Measurements from ENCODE around the gene ATP2C1.

ATP2C1 gene

GRCh38 chr3:130894130-130894985 lies 474 bp downstream of the ATP2C1 start:
- DNase-seq (ENCODE audit: extremely low read depth in 1 of 2, low read depth in 1 of 2): peak in 1 of 2 donors; percentile 14

GRCh38 chr3:130894986-130895280 lies 1.0 kb downstream of the ATP2C1 start:
- no peak for DNase-seq (ENCODE audit: extremely low read depth in 1 of 2, low read depth in 1 of 2)

GRCh38 chr3:130895690-130896488 lies 2.0 kb downstream of the ATP2C1 start:
- DNase-seq (ENCODE audit: extremely low read depth in 1 of 2, low read depth in 1 of 2): no peak

GRCh38 chr3:130897316-130897715 lies 3.4 kb downstream of the ATP2C1 start:
- no peak for DNase-seq (ENCODE audit: extremely low read depth in 1 of 2, low read depth in 1 of 2)

- DNase-seq (ENCODE audit: extremely low read depth in 1 of 2, low read depth in 1 of 2): no peak
Measured at GRCh38 chr3:130900959-130901358, 7.1 kb downstream of the ATP2C1 start.

GRCh38 chr3:130901463-130902204 lies 7.8 kb downstream of the ATP2C1 start:
- no peak for DNase-seq (ENCODE audit: extremely low read depth in 1 of 2, low read depth in 1 of 2)

- DNase-seq (ENCODE audit: extremely low read depth in 1 of 2, low read depth in 1 of 2): no peak
Measured at GRCh38 chr3:130903412-130903908, 9.6 kb downstream of the ATP2C1 start.

GRCh38 chr3:130904491-130904890 lies 10.6 kb downstream of the ATP2C1 start:
- DNase-seq (ENCODE audit: extremely low read depth in 1 of 2, low read depth in 1 of 2): no peak

GRCh38 chr3:130905551-130905950 lies 11.7 kb downstream of the ATP2C1 start:
- no peak for DNase-seq (ENCODE audit: extremely low read depth in 1 of 2, low read depth in 1 of 2)

- DNase-seq (ENCODE audit: extremely low read depth in 1 of 2, low read depth in 1 of 2): no peak
Measured at GRCh38 chr3:130906374-130906995, 12.6 kb downstream of the ATP2C1 start.

GRCh38 chr3:130907500-130907899 lies 13.6 kb downstream of the ATP2C1 start:
- no peak for DNase-seq (ENCODE audit: extremely low read depth in 1 of 2, low read depth in 1 of 2)

- no peak for DNase-seq (ENCODE audit: extremely low read depth in 1 of 2, low read depth in 1 of 2)
Measured at GRCh38 chr3:130907966-130908365, 14.1 kb downstream of the ATP2C1 start.

GRCh38 chr3:130915567-130916292 lies 21.8 kb downstream of the ATP2C1 start:
- no peak for DNase-seq (ENCODE audit: extremely low read depth in 1 of 2, low read depth in 1 of 2)

GRCh38 chr3:130916507-130917167 lies 22.8 kb downstream of the ATP2C1 start:
- DNase-seq (ENCODE audit: extremely low read depth in 1 of 2, low read depth in 1 of 2): no peak

- no peak for DNase-seq (ENCODE audit: extremely low read depth in 1 of 2, low read depth in 1 of 2)
Measured at GRCh38 chr3:130918328-130918727, 24.4 kb downstream of the ATP2C1 start.

- DNase-seq (ENCODE audit: extremely low read depth in 1 of 2, low read depth in 1 of 2): no peak
Measured at GRCh38 chr3:130925628-130926027, 31.7 kb downstream of the ATP2C1 start.

GRCh38 chr3:130926504-130926903 lies 32.6 kb downstream of the ATP2C1 start:
- DNase-seq (ENCODE audit: extremely low read depth in 1 of 2, low read depth in 1 of 2): no peak

- DNase-seq (ENCODE audit: extremely low read depth in 1 of 2, low read depth in 1 of 2): no peak
Measured at GRCh38 chr3:130929804-130930203, 35.9 kb downstream of the ATP2C1 start.

- no peak for DNase-seq (ENCODE audit: extremely low read depth in 1 of 2, low read depth in 1 of 2)
Measured at GRCh38 chr3:130932979-130933378, 39.1 kb downstream of the ATP2C1 start.
